ENCODE results near the gene PLSCR1. TPM values are rescaled to one million over a fixed set of nuclear protein-coding genes. Genes with fewer than 3 reads are reported as not detected.
"Not testable (repeated sequence)": the region's sequence is repeated elsewhere in the genome, so short reads cannot be mapped to it uniquely, and the experiment has no call there.

The PLSCR1 gene
- total RNA-seq, 2 donors from 2014 or later, result 48.7 to 65.5 TPM

DNA sequence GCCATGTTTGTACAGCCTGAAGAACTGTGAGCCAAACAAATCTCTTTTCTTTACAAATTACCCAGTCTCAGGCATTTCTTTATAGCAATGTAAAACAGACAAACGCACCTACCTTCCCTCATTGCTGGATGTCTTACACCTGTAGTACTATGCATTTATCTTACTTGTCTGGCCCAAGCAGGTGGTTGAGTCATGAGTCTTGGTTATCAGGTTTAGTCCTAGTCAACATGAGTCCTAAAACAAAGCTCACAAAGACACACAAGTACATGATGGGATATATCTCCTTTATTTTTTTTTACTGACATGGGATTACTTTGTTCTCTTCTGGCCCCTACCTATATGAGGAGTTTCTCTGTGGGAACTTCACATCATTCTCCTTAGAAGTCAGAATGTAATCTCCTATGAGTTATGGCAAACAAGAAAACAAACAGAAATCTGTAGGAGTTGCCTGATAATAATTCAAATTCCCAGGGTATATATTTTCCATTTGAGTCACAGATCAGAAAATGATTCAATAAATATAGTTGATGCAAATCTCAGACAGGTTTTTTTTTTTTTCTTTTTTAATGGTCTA lies 41.4 kb downstream of the PLSCR1 start:
- no peak overlapping the region for H3K27ac Mint-ChIP-seq
- H3K36me3 Mint-ChIP-seq (ENCODE audit: insufficient read depth in 2 of 2), result peaks cover under 1 to 1% of the 10 kb centered on the region in 2 donors
- peaks cover 35% of the 10 kb centered on the region for H3K4me1 Mint-ChIP-seq (ENCODE audit: low read depth)
- no peak for ATAC-seq (replicated peaks in 1 of 2)
- H3K9me3 Mint-ChIP-seq, result peaks cover 2 to 3% of the 10 kb centered on the region in 2 donors
- DNase-seq, result no peak
- no peaks in the 10 kb centered on the region for H3K27me3 Mint-ChIP-seq (ENCODE audit: low read depth)
- no peak overlapping the region for H3K4me3 Mint-ChIP-seq

- DNase-seq, result no peak
- Mint-ChIP-seq H3K9me3 (peaks cover 3 to 4% of the 10 kb centered on the region in 2 donors), H3K36me3 (ENCODE audit: insufficient read depth in 2 of 2) (peaks cover 4 to 5% of the 10 kb centered on the region in 2 donors), H3K4me1 (ENCODE audit: low read depth) (peaks cover 36% of the 10 kb centered on the region), H3K27me3 (ENCODE audit: low read depth) (no peaks in the 10 kb centered on the region), H3K27ac (no peak overlapping the region), H3K4me3 (no peak overlapping the region)
- ATAC-seq (replicated peaks in 1 of 2), result peak; percentile 69 to 77
These were observed 42.7 kb downstream of the PLSCR1 start for GRCh38 chr3:146501752-146502151.

GRCh38 chr3:146499701-146500100 lies 44.7 kb downstream of the PLSCR1 start:
- peaks cover 3 to 6% of the 10 kb centered on the region in 2 donors for H3K9me3 Mint-ChIP-seq
- H3K27ac Mint-ChIP-seq, result no peak overlapping the region
- H3K4me3 Mint-ChIP-seq, result no peak overlapping the region
- DNase-seq (no peak), ATAC-seq (replicated peaks in 1 of 2) (no peak)
- peaks cover 36% of the 10 kb centered on the region for H3K4me1 Mint-ChIP-seq (ENCODE audit: low read depth)
- no peaks in the 10 kb centered on the region for H3K27me3 Mint-ChIP-seq (ENCODE audit: low read depth)
- H3K36me3 Mint-ChIP-seq (ENCODE audit: insufficient read depth in 2 of 2), result peaks cover 4 to 5% of the 10 kb centered on the region in 2 donors

- H3K4me3 Mint-ChIP-seq, result peak overlapping the region; percentile 61 to 68
- ATAC-seq (replicated peaks in 1 of 2), result peak; percentile 60 to 61
- peaks cover 4 to 5% of the 10 kb centered on the region in 2 donors for H3K36me3 Mint-ChIP-seq (ENCODE audit: insufficient read depth in 2 of 2)
- peaks cover 3 to 6% of the 10 kb centered on the region in 2 donors for H3K9me3 Mint-ChIP-seq
- H3K27me3 Mint-ChIP-seq (ENCODE audit: low read depth), result no peaks in the 10 kb centered on the region
- peaks cover 23% of the 10 kb centered on the region for H3K4me1 Mint-ChIP-seq (ENCODE audit: low read depth)
- peak overlapping the region; percentile 48 for H3K27ac Mint-ChIP-seq
- DNase-seq, result peak; percentile 38
These were observed 46.2 kb downstream of the PLSCR1 start for GRCh38 chr3:146498002-146498736.

DNA sequence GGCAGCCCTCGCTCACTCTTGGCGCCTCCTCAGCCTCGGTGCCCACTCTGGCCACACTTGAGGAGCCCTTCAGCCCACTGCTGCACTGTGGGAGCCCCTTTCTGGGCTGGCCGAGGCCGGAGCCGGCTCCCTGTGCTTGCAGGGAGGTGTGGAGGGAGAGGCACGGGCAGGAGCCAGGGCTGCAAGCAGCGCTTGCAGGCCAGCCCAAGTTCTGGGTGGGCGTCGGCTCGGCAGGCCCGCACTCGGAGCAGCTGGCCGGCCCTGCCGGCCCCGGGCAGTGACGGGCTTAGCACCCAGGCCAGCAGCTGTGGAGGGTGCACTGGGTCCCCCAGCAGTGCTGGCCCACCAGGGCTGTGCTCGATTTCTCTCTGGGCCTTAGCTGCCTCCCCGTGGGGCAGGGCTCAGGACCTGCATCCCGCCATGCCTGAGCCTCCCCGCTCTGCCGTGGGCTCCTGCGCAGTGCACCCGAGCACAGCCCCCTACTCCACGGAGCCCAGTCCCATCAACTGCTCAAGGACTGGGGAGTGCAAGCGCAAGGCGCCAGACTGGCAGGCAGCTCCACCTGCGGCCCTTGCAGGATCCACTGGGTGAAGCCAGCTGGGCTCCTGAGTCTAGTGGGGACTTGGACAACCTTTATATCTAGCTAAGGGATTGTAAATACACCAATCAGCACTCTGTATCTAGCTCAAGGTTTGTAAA lies 47.1 kb downstream of the PLSCR1 start:
- not testable (repeated sequence) for DNase-seq, H3K27ac Mint-ChIP-seq
- H3K4me3 Mint-ChIP-seq, result peak overlapping the region in 1 of 2 donors; percentile 61

DNA sequence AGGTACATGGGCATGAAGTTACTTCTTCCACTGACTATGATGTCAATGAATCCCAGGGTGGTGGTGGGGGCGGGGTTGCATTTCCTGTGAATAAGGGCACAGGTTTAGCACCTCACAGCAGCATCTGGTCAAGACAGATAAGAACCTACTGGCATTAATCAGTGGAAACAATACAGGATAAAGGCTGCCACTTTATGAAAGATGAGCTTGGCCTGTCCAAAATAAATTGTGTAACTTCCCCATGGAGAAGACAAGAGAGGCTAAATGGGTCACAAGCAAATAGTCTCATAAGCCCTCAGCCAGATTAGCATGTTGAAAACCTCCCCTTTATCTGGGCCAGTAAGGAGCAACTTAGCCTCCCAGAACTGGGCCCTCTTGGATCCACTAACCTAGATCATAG lies 47.7 kb downstream of the PLSCR1 start:
- Mint-ChIP-seq H3K4me1 (ENCODE audit: low read depth) (peaks cover 11% of the 10 kb centered on the region), H3K27me3 (ENCODE audit: low read depth) (peaks cover 9% of the 10 kb centered on the region), H3K36me3 (ENCODE audit: insufficient read depth in 2 of 2) (peaks cover 5 to 6% of the 10 kb centered on the region in 2 donors), H3K4me3 (no peak overlapping the region), H3K9me3 (peaks cover 1 to 4% of the 10 kb centered on the region in 2 donors), H3K27ac (no peak overlapping the region)
- peak in 1 of 2 donors; percentile 15 for ATAC-seq (replicated peaks in 1 of 2)
- DNase-seq, result no peak

More for the DNA sequence above, 47.1 kb downstream of the PLSCR1 start:
- H3K27me3 Mint-ChIP-seq (ENCODE audit: low read depth); H3K9me3 Mint-ChIP-seq; H3K36me3 Mint-ChIP-seq (ENCODE audit: insufficient read depth in 2 of 2); ATAC-seq (replicated peaks in 1 of 2): not testable (repeated sequence)
- peaks cover 14% of the 10 kb centered on the region for H3K4me1 Mint-ChIP-seq (ENCODE audit: low read depth)

GRCh38 chr3:146496251-146496650 lies 48.2 kb downstream of the PLSCR1 start:
- peaks cover 2 to 4% of the 10 kb centered on the region in 2 donors for H3K9me3 Mint-ChIP-seq
- H3K27ac Mint-ChIP-seq, result no peak overlapping the region
- H3K27me3 Mint-ChIP-seq (ENCODE audit: low read depth), result peaks cover 9% of the 10 kb centered on the region
- H3K4me1 Mint-ChIP-seq (ENCODE audit: low read depth), result peaks cover 7% of the 10 kb centered on the region
- DNase-seq (no peak), ATAC-seq (replicated peaks in 1 of 2) (peak in 1 of 2 donors; percentile 23)
- H3K4me3 Mint-ChIP-seq, result no peak overlapping the region
- H3K36me3 Mint-ChIP-seq (ENCODE audit: insufficient read depth in 2 of 2), result peaks cover 5 to 10% of the 10 kb centered on the region in 2 donors

DNA sequence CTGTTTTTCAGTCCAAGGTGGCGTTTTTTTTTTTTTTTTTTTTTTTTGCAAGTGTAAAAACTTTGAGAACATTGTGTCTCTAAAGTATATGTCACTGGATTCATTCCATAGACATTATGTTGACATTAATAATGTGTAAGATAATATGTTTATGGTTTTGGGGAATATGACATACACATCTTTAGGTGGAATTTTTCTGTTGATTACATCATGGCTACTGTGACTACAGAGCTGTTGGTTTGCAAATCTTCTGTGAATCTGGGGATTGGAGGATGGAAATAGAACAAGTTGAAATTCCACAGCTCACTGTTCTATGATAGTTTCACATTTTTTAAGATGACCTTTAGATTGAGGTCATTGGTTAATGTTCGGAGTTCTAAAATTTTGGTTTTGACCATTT lies 50.6 kb downstream of the PLSCR1 start:
- Mint-ChIP-seq H3K27ac (no peak overlapping the region), H3K4me1 (ENCODE audit: low read depth) (peaks cover 7% of the 10 kb centered on the region), H3K4me3 (no peak overlapping the region), H3K27me3 (ENCODE audit: low read depth) (peaks cover 9% of the 10 kb centered on the region), H3K9me3 (peaks cover 5 to 6% of the 10 kb centered on the region in 2 donors), H3K36me3 (ENCODE audit: insufficient read depth in 2 of 2) (peaks cover 5 to 12% of the 10 kb centered on the region in 2 donors)
- ATAC-seq (replicated peaks in 1 of 2), result no peak
- DNase-seq, result no peak

GRCh38 chr3:146493221-146493620 lies 51.2 kb downstream of the PLSCR1 start:
- peaks cover 9% of the 10 kb centered on the region for H3K27me3 Mint-ChIP-seq (ENCODE audit: low read depth)
- ATAC-seq (replicated peaks in 1 of 2) (no peak), DNase-seq (no peak)
- H3K36me3 Mint-ChIP-seq (ENCODE audit: insufficient read depth in 2 of 2), result peaks cover 5 to 12% of the 10 kb centered on the region in 2 donors
- peaks cover 4% of the 10 kb centered on the region for H3K4me1 Mint-ChIP-seq (ENCODE audit: low read depth)
- no peak overlapping the region for H3K27ac Mint-ChIP-seq
- H3K4me3 Mint-ChIP-seq, result no peak overlapping the region
- peaks cover 5 to 6% of the 10 kb centered on the region in 2 donors for H3K9me3 Mint-ChIP-seq

- ATAC-seq (replicated peaks in 1 of 2), result no peak
- Mint-ChIP-seq H3K36me3 (ENCODE audit: insufficient read depth in 2 of 2) (peaks cover 0 to 11% of the 10 kb centered on the region in 2 donors), H3K4me1 (ENCODE audit: low read depth) (no peaks in the 10 kb centered on the region), H3K9me3 (peaks cover 4 to 11% of the 10 kb centered on the region in 2 donors), H3K4me3 (no peak overlapping the region), H3K27me3 (ENCODE audit: low read depth) (peaks cover 24% of the 10 kb centered on the region), H3K27ac (no peak overlapping the region)
- DNase-seq, result no peak
These were observed 53.1 kb downstream of the PLSCR1 start for GRCh38 chr3:146491303-146491702.

DNA sequence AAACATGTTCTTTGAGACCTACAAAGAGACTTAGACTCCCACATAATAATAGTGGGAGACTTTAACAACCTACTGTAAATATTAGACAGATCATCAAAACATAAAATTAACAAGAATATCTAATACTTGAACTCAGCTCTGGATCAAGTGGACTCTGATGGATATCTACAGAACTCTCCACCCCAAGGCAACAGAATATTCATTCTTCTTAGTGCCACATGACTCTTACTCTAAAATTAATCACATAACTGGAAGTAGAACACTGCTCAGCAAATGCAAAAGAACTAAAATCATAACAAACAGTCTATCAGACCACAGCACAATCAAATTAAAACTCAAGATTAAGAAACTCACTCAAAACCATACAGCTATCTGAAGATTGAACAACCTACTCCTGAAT lies 59.1 kb downstream of the PLSCR1 start:
- Mint-ChIP-seq H3K27ac (no peak overlapping the region), H3K36me3 (ENCODE audit: insufficient read depth in 2 of 2) (peaks cover 8 to 9% of the 10 kb centered on the region in 2 donors), H3K27me3 (ENCODE audit: low read depth) (peaks cover 24% of the 10 kb centered on the region), H3K9me3 (peaks cover 12 to 19% of the 10 kb centered on the region in 2 donors), H3K4me3 (no peak overlapping the region), H3K4me1 (ENCODE audit: low read depth) (no peaks in the 10 kb centered on the region)
- DNase-seq (no peak), ATAC-seq (replicated peaks in 1 of 2) (no peak)

DNA sequence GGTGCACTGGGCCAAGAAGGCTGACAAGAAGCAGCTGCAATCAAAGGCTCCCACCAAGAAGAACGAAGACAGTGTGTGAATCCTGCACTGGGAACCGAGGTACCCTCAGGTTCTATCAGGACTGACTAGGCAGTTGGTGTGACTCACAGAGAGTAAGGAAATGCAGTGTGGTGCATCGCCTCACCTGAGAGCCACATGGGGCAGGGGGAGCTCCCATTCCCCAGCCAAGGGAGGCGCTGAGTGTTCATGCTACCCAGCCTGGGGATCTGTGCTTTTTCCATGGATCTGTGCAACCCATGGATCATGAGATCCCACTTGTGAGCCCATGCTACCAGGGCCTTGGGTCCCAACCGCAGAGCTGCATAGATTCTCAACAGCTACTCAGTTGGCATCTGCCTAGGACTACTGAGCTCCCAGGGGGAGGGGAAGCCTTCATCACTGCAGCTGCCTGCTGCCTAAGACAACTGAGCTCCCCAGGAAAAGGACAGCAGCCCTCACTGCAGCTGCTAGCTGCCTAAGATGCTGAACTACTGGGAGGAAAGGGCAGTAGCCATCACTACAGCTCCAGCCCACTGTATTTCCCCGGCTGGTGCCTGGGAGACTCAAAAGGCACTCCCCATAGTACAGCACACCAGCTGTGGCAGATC lies 68.2 kb downstream of the PLSCR1 start:
- no peaks in the 10 kb centered on the region for H3K4me1 Mint-ChIP-seq (ENCODE audit: low read depth)
- peaks cover 0 to 7% of the 10 kb centered on the region in 2 donors for H3K36me3 Mint-ChIP-seq (ENCODE audit: insufficient read depth in 2 of 2)
- ATAC-seq (replicated peaks in 1 of 2) (no peak), DNase-seq (no peak)
- H3K27me3 Mint-ChIP-seq (ENCODE audit: low read depth), result peaks cover 16% of the 10 kb centered on the region
- H3K4me3 Mint-ChIP-seq, result no peak overlapping the region
- H3K27ac Mint-ChIP-seq, result no peak overlapping the region
- H3K9me3 Mint-ChIP-seq, result peaks cover 2 to 4% of the 10 kb centered on the region in 2 donors

- ATAC-seq (replicated peaks in 1 of 2); H3K36me3 Mint-ChIP-seq (ENCODE audit: insufficient read depth in 2 of 2); DNase-seq; H3K4me3 Mint-ChIP-seq; H3K27ac Mint-ChIP-seq; H3K9me3 Mint-ChIP-seq; H3K4me1 Mint-ChIP-seq (ENCODE audit: low read depth): not testable (repeated sequence)
- H3K27me3 Mint-ChIP-seq (ENCODE audit: low read depth), result peaks cover 16% of the 10 kb centered on the region
These were observed 69.4 kb downstream of the PLSCR1 start for GRCh38 chr3:146474976-146475375.

Data from activated T-cell treated with anti-CD3 and anti-CD28 coated beads, Interleukin-2, amount 50 U/mL, for 72 hours (primary cell).